Measurements from ENCODE around the gene XIST. TPM values are rescaled to one million over a fixed set of nuclear protein-coding genes. Genes with fewer than 3 reads are reported as not detected.

The XIST gene
- total RNA-seq, 1 donor: 106 TPM

- peak; percentile 37 for DNase-seq (ENCODE audit: low read depth)
- peak overlapping the region; percentile 70 for H3K4me3 ChIP-seq (ENCODE audit: low read depth, low read length)
- TF ChIP-seq CTCF (IDR thresholded peaks at IDR 0.05; ENCODE audit: insufficient read depth, low read length): peak; percentile 24
Measured at GRCh38 chrX:73850124-73851013, 2.1 kb downstream of the XIST start.

- H3K4me3 ChIP-seq (ENCODE audit: low read depth, low read length): peak overlapping the region; percentile 62
- DNase-seq (ENCODE audit: low read depth): no peak
- TF ChIP-seq CTCF (IDR thresholded peaks at IDR 0.05; ENCODE audit: insufficient read depth, low read length): no peak
Measured at GRCh38 chrX:73849073-73849472, 3.4 kb downstream of the XIST start.

DNA sequence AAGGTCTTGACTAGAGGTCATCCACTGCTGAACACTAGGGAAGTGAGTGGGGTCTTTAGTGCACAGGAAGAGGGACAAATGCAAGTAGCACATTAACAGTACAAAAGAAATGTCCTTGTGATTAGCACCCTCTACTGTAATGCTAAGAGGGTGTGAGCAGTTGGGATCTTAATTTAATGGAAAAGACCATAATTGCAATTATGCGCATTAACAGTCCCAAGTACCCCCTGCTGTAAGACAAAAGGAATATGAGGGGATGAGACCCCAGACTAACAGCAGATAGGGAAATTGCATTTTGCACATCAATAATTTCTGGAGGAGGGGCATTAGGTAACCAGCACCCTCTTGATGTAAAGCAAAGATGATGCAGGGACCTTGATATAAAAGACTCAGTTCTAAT, 4.5 kb downstream of the XIST start:
- no peak for TF ChIP-seq CTCF (IDR thresholded peaks at IDR 0.05; ENCODE audit: insufficient read depth, low read length)
- no peak for DNase-seq (ENCODE audit: low read depth)
- peak overlapping the region; percentile 62 for H3K4me3 ChIP-seq (ENCODE audit: low read depth, low read length)

DNA sequence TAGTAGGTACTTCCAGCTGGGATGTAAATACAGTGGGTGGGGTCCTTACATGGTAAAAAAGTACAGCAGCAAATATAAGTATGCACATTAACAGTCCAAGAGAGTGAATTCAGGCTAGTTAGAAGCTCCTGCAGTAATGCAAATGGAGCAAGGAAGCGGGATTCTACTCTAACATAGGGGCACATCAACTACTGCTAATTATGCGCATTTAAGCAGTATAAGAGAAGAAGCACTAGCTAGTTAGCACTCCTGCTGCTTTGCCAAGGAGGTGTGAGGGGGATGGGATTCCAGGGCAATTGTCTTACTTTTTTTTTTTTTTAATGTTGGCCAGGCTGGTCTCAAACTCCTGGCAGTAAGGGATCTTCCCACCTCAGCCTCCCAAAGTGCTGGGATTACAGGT, 5.4 kb downstream of the XIST start:
- no peak overlapping the region for H3K4me3 ChIP-seq (ENCODE audit: low read depth, low read length)
- DNase-seq (ENCODE audit: low read depth): no peak
- TF ChIP-seq CTCF (IDR thresholded peaks at IDR 0.05; ENCODE audit: insufficient read depth, low read length): no peak

DNA sequence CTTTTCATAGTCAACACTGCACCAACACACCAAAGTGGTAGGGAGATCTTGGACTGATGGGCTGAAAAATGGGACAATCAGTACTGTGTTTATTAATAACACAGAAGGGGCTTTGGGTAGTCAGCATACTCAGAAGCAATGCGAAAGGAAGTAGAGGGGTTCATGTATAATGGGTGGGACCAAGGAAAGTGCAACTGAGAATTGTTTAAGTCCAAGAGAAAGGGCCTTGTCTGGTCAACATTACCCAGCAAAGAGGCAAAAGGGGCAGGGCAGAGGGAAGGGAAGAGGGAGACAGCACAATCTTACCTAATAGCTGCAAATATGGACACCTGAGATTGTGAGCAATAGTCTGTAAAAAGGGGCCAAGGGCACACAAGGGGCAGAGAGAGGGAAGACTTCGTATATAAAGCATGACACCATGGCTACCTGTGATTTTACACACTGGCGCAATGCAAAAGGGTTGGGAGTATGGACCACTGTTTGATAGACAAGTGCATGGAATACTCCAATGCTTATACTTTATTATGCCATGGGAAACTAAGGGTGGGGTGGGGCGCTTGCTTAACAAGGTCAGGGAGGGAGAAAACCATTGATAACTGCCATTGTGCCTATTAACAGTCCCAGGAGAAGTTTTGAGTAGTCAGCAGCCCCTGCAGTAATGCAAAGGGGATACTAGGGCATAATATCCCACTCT, 9.8 kb downstream of the XIST start:
- no peak overlapping the region for H3K4me3 ChIP-seq (ENCODE audit: low read depth, low read length)
- TF ChIP-seq CTCF (IDR thresholded peaks at IDR 0.05; ENCODE audit: insufficient read depth, low read length): no peak
- no peak for DNase-seq (ENCODE audit: low read depth)

- no peak overlapping the region for H3K4me3 ChIP-seq (ENCODE audit: low read depth, low read length)
- no peak for TF ChIP-seq CTCF (IDR thresholded peaks at IDR 0.05; ENCODE audit: insufficient read depth, low read length)
Measured at GRCh38 chrX:73841337-73841736, 11.2 kb downstream of the XIST start.

More at GRCh38 chrX:73841337-73841736, 11.2 kb downstream of the XIST start:
- DNase-seq (ENCODE audit: low read depth): no peak

Data from fibroblast of the aortic adventitia (primary cell).